A549 (cell line): ENCODE results near the gene ZNF165.

Source experiments
- CTCF ChIP-seq: fragments of >200 bp; sonication (Bioruptor Twin); formaldehyde crosslinking; IDR thresholded peaks from 3 replicates; pipeline ENCODE4 v1.5.1; 2016
- ESRRA ChIP-seq: fragments of 150-350 bp; IDR thresholded peaks from 2 replicates; pipeline ENCODE4 v1.6.1; 2014; ENCODE audit warnings: mild to moderate bottlenecking, low read length, borderline replicate concordance
- HDAC2 ChIP-seq: fragments of 200-600 bp; sonication (generic); IDR thresholded peaks from 2 replicates; pipeline ENCODE4 v1.6.1; 2016
- POLR2A ChIP-seq: IDR thresholded peaks from 2 replicates; pipeline ENCODE4 v1.6.1; 2012; ENCODE audit warnings: mild to moderate bottlenecking, low read length
- RAD21 ChIP-seq, 2 experiments: fragments of >200 bp in 1 of 2; sonication (Bioruptor Twin) in 1 of 2; formaldehyde crosslinking in 1 of 2; IDR thresholded peaks in 1 of 2; conservative IDR thresholded peaks in 1 of 2; 2 replicates in 1 of 2; 3 replicates in 1 of 2; pipeline ENCODE4 v1.6.1; 2012 to 2018; ENCODE audit warnings: inconsistent platforms in 1 of 2
- RFX5 ChIP-seq: fragments of 450-650 bp; IDR thresholded peaks from 2 replicates; pipeline ENCODE4 v1.7.1; 2014; ENCODE audit warnings: antibody characterized with exemption, mild to moderate bottlenecking, moderate library complexity
- SREBF2 ChIP-seq: fragments of 450-650 bp; IDR thresholded peaks from 2 replicates; pipeline ENCODE4 v1.6.1; 2014; ENCODE audit warnings: mild to moderate bottlenecking, moderate library complexity

- TF ChIP-seq CTCF: no peak
- TF ChIP-seq POLR2A: no peak
- no peak for TF ChIP-seq SREBF2
- TF ChIP-seq HDAC2: no peak
- no peak for TF ChIP-seq RAD21 (conservative IDR thresholded peaks at IDR 0.05 in 1 of 2, IDR thresholded peaks at IDR 0.05 in 1 of 2)
- TF ChIP-seq RFX5: no peak
- TF ChIP-seq ESRRA: no peak
Observed at GRCh38 chr6:28135393-28135792, 55.0 kb downstream of the ZNF165 start.
